ENCODE results near the gene GABRB1.

DNA sequence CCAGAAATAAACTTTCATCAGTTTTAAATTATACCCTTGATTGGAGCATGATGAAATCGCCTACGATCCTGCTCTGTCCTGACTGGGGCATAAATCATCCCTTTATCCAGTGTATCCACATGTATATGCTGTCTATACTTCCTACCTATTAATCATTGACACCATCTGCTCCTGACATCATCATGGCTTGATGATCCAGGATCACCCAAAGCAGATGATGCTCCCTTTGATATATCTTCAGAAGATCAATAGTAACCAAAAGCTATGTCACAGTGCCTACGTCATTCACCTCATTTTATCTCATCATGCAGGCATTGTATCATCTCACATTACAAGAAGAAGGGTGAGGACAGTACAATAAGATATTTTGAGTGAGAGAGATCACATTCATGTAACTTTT lies 294.7 kb downstream of the GABRB1 start:
- TF ChIP-seq POLR2AphosphoS5 (IDR thresholded peaks at IDR 0.05; ENCODE audit: borderline replicate concordance, low read depth, low read length) (no peak), EZH2 (IDR thresholded peaks at IDR 0.05) (no peak)

Data from SK-N-MC (cell line).